Stimulated activated CD4-positive, alpha-beta T cell treated with anti-CD3 and anti-CD28 coated beads, Interleukin-12 subunit alpha, Interleukin-12 subunit beta, amount 100 ng/mL, for 24 hours (primary cell): Measurements from ENCODE around the gene PEAK3.

Experiments used
- DNase-seq, 2 experiments: peaks; one replicate each; pipeline ENCODE4 v3.0.0-alpha.2; 2020; ENCODE audit warnings: low read depth in 2 of 2

The PEAK3 gene

GRCh38 chr19:2270423-2271233, 11.3 kb downstream of the PEAK3 start:
- DNase-seq = peak; percentile 46 to 60

- DNase-seq = no peak
Measured at GRCh38 chr19:2270157-2270422, 11.9 kb downstream of the PEAK3 start.

DNA sequence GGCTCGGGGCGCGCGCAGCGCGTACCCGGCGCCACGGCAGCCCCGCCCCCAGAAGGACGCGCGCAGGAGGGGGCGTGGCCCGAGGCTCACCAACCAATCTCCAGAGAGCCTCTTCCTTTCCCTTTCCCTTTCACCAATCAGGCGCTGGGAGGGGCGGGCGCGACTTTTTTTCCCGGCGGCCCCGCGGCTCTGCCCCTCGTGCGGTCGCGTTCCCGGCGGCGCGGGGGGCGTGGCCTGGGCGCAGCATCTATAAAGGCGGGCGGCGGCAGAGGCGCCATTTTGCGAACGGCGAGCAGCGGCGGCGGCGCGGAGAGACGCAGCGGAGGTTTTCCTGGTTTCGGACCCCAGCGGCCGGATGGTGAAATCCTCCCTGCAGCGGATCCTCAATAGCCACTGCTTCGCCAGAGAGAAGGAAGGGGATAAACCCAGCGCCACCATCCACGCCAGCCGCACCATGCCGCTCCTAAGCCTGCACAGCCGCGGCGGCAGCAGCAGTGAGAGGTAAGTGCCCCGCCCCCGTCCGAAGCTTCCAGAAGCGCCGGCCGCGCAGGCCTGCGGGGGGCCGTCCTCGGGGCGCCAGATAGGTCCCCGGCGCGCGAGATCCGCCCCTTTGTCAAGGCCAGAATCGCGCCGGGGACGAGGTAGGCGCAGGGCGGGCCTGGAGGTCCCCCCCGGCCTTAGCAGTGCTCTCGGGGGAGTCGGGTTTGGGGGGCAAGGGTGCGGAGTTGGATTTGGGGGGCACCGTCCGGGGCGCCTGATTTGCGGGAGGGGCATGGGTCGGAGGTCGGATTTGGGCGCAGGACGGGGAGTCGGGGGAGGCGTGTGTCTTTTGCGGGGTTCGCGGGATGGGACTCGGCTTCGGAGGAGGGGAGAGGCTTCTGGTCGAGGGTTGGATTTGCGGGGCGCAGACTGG, 12.5 kb downstream of the PEAK3 start:
- DNase-seq = peak; percentile 98

- no peak for DNase-seq
Measured at GRCh38 chr19:2268861-2269243, 13.1 kb downstream of the PEAK3 start.

DNA sequence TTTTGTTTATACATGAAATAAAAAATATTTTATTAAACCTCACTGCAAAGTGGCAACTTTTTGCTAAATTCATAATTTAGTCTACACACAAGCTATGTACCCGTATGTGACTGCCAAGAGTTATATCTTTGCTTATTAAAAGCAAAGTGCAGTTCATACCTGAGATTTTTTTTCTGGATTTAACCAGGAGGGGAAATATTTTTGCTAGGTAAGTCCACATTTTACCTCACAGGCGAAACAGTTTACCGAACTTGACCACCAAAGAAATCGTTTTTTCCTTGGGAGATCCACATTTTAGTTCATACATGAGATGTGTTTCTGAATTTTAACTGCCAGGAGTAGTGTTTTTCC, 13.5 kb downstream of the PEAK3 start:
- no peak for DNase-seq

- no peak for DNase-seq
Measured at GRCh38 chr19:2266183-2266993, 15.6 kb downstream of the PEAK3 start.

DNA sequence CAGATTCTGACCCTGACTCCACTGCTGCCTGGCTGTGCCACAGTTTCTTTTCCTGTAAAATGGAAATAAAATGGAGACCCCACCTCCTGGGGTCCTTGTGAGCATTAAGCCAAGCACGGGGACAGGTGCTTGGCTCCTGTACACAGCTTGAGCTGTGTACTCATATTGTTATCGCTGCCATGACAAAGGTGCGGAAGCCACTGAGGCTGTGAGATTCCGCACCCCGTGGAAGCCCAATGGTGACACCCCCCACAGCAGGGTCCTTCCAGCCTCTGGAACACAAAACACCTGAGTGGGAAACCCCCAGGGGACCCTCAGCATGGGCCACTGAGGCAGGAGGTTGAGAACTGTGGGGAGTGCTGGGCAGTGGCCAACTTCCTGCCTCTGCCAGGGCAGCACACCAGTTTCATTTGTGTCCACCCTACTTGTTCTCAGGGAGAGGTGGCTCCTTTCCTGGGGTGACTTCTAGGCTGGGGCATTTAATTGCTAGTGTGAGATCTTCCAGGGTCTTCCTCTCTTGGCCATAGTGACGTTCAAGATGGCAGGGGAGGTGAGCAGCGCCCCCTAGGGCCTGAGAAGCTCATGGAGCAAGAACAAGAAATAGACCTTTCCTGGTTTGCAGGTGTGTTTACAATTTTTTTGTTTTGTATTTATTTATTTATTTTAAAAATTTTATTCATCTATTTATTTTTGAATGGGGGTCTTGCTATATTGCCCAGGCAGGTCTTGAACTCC, 20.4 kb downstream of the PEAK3 start:
- no peak for DNase-seq

DNA sequence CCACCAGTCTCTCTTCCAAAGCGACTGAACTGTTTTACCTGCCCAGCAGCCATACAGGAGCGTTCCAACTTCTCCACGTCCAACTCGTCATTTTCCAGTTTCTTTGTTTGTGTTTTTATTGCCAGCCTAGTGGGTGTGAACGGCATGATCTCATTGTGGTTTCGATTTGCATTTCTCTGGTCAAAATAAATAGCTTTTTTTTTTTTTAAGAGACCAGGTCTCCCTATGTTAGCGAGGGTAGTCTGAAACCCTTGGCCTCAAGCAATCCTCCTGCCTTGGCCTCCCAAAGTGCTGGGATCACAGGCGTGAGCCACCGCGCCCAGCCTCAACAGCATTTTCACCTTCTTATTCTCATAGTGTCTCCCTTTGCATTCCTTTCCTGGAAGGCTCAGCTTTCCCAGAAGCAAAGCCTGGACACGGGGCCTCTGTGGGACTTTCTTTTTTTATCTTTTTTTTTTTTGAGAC, 21.6 kb downstream of the PEAK3 start:
- no peak for DNase-seq

GRCh38 chr19:2259336-2259735, 22.6 kb downstream of the PEAK3 start:
- DNase-seq = no peak

DNA sequence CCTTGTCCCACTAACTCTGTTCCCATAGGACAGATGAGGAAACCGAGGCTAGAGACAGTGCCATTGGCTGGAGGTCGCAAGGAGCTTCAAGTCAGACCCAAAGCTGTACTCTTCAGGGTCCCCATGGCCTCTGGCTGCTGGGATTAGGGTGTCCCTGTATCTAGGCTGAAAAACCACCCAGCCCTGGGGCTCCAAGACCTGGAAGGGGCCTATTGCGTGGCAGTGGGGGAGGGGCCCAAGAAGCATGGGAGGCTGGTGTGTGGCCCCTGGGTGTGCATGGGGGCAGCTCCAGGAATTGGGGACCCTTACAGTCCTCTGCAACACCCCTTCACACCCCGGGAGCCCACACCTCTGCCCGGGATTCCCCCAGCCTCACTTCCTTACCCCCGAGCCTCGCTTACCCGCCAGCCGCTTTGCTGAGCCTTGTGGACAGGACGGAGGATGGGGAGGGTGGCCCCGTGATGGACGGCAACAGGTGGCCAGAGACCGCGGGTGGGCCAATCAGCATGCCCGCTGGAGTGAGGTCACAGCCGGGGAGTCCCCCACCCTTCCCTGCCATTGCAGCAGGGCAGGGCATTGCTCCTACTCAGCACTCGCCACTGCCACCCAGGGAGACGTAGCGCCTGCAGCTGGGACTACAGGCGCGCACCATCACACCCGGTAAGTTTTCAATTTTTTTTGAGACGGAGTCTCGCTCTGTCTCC, 25.8 kb downstream of the PEAK3 start, which contains the start of gene JSRP1:
Gene JSRP1, minus strand, starts transcription at position 436 of the 704 bp plus-strand sequence. CDS start 1,103 bp downstream, outside the sequence.
- no peak for DNase-seq

DNA sequence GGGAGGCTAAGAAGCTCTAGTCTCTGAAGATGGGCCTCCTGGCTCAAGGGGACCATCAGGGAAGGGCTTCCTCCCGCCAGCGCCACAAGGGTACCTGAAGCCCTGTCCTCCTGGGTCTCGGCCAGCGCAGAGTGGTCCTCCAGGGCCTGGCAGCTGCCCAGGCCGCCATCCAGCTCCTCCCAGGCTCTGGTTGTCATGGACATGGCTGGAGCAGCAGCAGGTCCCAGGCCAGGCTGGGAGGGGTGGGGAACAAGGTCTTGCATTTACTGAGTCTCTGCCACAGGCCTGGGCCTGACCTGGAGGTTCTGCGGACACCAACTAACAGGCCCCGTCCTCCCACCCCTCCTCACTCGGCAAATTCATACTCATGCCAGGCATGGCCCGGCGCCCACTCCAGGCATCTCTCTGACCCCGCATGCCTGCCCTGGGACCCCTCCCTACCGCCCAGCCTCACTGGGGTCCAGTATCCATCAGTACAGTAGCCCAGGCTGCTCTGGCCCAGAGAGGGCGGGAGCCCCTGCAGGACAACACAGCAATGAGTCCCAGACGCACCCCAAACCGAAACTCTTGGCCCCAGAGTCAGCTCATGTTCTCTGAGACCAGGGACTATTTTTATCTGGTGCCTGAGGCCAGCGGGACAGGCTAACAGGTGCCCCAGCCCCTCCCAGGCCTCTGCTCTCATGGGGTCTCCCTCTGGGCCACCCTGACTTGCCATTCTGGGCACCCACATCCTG, 26.7 kb downstream of the PEAK3 start:
- DNase-seq = no peak

DNA sequence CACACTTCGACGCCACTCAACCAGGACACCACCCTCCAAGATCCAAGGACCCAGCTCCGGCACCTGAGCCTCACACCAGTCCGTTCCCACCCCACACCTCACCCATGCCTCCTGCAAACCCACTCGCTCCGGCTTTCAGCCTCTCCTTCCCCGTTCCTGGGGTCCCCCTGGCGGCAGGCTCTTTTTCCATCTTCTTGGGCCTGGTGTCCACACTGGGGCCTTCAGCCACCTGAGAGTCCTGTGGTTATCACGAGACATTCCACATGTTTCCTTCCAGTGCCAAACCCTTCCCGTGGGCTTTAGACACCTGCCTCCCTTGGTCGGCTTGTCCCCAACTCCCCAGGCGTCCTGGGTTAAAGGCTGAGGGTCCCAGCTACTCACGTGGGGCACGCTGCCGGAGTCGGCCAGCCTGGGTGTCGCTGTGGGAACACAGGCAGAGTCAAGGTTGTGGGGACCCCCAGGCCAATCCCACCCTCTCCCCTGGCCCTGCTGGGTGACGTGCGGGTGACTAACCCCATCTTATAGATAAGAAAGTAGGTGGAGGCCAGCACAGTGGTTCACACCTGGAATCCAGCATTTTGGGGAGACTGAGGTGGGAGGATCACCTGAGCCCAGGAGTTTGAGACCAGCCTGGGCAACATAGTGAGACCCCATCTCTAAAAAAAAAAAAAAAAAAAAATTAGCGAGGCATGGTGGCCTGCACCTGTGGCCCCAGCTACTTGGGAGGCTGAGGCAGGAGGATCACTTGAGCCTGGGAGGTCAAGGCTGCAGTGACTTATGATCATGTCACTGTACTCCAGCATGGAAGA, 27.7 kb downstream of the PEAK3 start:
- DNase-seq = no peak

DNA sequence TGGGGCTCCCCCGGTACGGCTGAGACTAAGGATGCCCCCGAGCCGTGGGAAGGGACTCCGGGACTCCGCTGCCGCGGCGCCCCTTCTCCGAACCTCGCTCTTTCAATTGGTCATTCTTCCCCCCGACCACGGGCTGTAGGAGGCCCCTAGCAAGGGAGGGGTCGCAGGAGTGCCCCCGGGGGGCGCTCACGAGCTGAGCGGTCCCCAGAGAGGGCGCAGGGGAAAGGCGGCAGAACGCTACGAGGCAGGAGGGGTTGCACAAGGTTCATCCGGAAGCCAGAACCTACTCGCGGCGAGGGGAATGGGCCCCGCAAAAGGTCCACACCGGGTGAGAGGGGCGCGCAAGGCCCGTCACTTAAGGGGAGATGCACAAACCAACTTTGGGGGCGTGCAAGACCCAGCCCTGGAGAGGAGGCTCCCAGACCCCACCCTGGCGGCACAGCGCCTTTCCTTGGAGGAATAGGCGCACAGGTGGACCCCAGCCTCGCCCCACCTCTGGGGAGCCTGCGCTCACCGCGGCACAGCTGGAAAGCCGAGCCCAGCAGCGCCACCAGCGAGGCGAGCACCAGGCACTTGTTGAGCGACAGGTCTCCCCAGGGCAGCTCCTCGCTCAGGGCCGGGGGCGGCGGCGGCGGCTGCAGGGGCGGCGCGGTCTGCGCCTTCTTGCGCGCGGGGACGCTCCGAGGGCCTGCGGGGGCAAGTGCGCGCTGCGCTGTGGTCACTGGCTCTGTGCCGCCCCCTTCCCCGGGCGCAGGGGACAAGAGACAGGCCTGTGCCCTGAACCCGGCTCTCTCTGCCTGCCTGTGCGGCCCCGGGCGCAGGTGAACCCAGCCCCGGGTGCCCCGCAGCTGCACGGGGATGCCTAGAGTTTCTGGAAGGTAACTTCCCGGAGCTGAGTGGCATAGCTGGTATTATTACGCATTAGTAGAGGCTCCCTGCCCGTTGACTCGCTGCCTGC, 28.6 kb downstream of the PEAK3 start:
- DNase-seq = no peak

DNA sequence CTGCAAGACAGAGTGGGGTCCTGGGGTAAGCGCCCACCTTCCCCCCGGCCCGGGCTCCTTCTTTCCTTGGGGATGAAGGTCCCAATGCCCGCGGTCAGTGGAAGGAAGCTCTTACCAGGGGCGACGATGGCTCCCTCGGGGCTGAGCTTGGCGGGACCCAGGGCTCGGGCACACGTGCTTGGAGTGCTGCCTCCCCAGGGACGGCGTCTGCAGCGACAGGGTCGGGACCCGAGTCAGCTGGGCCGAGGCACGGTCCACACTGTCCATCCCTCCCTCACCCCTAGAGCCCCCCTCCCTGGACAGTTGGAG, 29.2 kb downstream of the PEAK3 start:
- DNase-seq = no peak

DNA sequence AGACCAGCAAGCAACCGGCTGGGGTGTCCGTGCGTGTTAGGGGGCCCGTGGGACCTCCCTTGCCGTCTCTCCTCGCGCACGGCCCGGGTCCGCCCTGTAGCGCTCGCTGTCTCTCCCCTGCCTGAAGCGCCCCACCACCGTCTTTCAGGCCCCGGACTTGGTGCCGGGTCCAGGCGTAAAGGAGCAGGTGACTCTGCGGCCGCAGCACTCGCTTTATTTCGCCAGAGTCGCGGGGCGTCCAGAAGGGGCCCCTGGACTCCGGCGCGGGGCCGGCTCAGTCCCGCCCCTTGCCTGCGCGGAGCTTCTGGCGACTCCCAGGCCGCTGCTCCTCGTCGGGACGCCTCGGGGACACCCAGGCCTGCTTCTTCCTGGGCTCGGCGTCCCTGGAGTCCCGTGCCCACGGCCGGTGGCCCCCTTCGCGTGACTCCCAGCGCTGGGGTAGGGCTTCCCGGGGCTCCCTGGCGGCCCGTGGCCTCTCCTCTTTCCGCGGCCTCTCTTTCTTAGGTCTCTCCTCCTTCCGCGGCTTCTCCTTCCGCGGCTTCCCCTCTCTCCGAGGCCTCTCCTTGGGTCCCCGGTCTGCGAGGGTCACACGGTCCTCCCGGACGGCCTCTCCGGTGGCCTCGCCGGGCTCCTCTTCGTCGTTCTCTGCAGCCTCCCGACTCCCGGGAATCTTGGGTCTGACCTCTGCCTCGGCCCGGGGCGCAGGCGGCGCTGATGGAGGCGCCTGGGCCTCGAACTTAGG, 29.7 kb downstream of the PEAK3 start:
- DNase-seq = no peak

GRCh38 chr19:2251106-2252054, 30.6 kb downstream of the PEAK3 start:
- DNase-seq = no peak

- no peak for DNase-seq
Measured at GRCh38 chr19:2250766-2251105, 31.2 kb downstream of the PEAK3 start.
